HG02610 (cell line): Measurements from ENCODE around the gene DDRGK1.
"Not testable (repeated sequence)": the region's sequence is repeated elsewhere in the genome, so short reads cannot be mapped to it uniquely, and the experiment has no call there.

Source experiments
- ATAC-seq: cut with Tn5 transposase; IDR thresholded peaks from one replicate; pipeline ENCODE4 v1.9.1; 2021; ENCODE audit warnings: mild to moderate bottlenecking, moderate library complexity; ENCODE audit not compliant: unreplicated experiment

The DDRGK1 gene

GRCh38 chr20:3188823-3189413, 15.6 kb downstream of the DDRGK1 start:
- ATAC-seq, result no peak

- ATAC-seq, result not testable (repeated sequence)
Measured at GRCh38 chr20:3187861-3188260, 16.6 kb downstream of the DDRGK1 start.

DNA sequence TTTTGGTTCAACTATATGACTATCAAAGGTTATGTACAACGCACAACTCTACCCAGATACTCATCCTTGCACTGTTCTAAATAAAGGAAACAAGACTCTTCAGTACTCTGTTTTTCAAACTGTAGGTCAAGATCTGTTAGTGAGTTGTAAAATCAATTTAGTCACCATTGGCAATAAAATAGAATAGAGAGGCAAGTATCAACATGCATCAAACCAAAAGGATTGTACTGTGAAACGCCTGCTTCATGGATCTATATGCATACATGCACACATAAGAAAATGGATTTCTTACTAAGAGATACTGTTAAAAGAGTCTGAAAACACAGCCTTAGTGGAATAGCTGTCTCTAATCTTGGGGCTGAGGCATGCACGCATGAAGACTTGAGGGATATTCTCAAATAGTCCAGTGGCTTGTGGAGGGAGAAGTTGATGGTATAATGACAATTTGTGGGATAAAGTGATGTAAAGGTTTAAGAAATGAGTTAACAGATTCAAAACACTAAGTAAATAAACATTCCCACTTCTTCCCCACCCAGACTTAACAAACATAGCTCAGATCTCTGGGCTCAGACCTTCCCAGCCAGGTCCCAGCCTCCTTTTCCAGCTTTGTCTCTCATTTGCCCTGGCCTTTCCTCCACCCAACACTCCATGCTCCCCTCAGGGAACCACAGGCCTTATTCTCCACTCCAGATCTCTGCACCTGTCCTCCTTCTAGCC, 20.4 kb downstream of the DDRGK1 start:
- no peak for ATAC-seq

DNA sequence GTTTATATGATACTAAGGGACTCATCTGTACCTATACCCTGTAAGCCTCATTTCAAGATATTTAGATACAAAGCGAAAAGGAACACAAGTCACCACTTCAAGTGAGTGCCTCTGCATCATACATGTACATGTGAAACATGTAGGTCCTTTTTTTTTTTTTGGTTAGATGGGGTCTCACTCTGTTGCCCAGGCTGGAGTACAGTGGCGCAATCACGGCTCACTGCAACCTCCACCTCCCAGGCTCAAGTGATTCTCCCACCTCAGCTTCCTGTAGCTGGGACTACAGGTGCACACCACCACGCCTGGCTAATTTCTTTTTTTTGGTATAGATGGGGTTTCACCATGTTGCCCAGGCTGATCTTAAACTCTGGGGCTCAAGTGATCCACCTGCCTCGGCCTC, 22.1 kb downstream of the DDRGK1 start:
- ATAC-seq, result not testable (repeated sequence)

DNA sequence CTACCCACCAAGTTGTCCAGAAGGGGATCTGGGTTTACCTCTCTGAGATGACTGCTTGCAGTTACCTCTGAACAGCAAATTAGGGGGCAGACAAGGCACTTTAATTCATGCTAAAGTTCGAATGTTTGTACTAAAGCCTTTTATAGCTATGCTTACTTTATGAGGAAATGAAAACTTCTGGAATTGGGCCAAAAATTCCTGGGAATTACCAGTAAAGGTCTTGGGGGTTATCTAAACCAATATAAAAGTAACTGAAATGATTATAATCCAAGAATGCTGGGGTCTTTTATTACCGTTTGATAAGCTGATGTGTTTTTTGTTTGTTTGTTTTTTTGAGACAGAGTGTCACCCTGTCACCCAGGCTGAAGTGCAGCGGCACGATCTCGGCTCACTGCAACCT, 23.2 kb downstream of the DDRGK1 start:
- no peak for ATAC-seq

DNA sequence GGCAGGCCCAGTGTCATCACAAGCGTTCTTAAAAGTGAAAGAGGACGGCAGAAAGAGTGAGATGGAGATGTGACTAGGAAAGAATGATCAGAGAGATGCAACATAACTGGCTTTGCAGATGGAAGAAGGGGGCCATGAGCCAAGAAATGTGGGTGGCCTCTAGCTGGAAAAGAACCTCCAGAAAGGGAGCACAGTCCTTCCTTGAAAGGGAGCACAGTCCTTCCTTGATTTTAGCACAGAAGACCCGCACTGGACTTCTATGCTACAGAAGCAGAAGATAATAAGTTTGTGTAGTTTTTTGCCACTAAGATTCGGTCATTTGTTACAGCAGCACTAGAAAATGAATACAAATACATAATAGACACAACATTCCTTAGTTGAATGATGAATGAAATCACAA, 24.2 kb downstream of the DDRGK1 start:
- no peak for ATAC-seq

DNA sequence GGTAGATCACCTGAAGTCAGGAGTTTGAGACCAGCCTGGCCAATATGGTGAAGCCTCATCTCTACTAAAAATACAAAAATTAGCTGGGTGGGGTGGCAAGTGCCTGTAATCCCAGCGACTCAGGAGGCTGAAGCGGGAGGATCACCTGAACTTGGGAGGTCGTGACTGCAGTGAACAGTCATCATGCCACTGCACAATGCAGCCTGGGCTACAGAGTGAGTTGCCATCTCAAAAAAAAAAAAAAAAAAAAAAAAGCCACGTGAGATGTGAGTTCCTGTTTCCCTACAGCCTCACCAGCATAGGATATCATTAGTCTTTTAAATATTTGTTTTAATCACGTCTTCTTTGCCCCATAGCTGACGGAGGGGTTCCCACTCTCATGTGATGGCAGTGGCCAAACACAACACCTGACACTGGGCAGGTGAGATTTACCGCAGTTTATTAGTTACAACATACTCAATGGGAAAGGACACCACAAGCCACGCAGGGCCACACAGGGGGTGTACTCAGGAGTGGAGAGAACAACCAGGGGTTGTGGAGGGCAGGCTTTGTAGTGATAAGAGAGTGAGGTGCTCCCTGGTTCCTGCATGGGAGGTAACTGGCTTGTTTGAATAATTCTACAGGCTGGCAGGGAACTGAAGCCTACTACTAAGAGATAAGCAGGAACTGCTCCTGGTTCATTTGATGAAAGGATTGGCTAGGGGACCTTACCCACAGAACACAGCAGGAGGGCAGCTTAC, 26.6 kb downstream of the DDRGK1 start:
- ATAC-seq, result no peak

DNA sequence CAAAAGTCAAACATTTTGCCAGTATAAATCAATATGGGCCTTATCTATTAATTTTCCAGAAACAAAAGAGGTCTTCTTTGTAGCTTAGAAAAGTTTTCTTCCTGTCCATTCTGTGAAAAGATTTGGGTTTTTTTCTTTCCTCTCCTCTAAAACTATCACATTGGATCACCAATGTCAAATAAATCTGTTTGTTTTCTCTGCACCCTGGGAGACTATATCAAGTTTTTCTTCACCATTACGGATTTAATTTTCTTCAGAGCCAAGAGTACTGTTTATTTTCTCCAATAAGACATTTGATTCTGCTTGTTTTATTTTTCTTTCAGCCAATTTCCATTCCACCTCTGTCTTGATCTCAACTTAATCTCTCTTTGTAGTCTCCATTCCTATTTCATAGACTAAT, 29.2 kb downstream of the DDRGK1 start:
- no peak for ATAC-seq

DNA sequence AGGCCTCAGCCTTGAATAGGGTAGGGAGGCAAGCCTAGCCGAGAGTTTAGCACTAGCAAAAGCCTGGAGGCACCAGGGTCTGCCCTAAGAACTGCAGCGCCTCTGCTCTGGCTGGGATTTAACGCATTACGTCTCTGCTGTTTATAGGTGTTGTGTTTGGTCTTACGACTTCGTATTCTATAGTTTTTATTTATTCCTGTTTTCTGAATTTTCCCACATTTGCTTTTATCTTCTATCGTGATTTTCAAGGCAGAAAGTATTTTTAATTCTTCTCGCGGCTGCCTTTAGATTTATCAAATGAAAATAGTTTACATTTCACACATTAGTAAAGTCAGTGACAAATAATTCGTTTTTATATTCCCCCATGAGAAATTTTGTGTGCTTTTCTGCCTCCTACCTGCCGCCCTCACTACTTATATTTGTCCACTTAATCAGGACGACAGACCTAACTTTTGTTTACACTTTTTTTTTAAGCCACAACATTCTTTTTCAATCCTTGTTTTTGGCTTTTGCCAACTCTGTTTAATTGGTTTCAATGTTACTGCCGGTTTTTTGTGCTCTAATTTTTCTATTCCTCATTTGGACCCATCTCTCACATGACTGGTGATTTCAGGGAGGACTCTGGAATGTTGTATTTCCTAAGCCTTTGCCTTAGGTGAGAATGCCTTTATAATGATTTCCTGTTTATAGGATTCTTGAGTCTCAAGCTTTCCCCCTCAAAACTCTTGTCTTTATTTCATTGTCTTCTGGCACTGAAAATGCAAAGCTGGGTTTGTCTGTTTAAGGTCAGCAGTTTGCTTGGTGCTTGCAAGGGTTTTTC, 29.8 kb downstream of the DDRGK1 start:
- ATAC-seq, result no peak

DNA sequence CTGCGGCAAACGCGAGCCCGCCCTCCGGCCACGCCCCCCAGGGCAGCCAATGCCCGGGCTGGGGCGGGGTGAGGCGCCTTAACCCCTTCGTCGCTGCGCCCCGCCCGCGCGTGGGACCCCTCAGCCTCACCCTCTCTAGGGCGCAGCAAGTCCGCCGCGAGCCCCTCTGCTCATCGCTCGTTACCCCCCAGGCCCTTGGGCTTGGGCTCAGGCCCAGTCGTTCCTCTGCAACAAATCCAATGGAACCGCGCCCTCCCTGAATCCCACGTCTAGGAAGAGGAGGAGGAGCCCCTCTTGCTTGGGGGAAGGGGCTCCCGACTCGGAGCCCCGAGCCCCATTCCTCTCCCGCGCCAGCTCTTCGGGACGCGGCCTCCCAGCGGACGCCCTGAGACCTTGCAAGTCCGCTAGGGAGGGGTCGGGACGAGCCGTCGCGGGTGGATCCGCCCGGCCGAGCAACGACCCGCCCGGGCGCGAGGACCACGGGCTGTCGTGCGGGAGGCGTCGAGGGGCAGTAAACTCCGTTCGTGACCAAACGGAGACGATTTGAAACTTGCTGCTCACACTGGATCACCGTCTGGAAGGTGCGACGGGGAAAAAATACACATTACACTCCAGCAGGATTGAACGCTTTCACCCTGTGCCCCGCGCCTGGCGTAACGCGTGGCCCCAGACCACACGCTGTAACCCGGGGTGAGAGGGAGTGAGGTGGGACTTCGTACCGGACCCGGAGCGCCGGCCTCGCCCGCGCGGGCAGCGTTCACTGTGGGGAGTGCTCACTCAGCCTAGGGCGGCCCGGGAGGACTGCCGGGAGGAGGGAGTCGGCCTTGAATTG, 30.7 kb downstream of the DDRGK1 start:
- ATAC-seq, result peak; percentile 88

GRCh38 chr20:3172933-3173609, 31.4 kb downstream of the DDRGK1 start, which contains the start of gene LZTS3:
LZTS3 (minus strand) TSS chr20:3173549; CDS start chr20:3167163, 6,386 bp downstream.
- peak; percentile 27 for ATAC-seq

GRCh38 chr20:3172126-3172932, 32.2 kb downstream of the DDRGK1 start:
- ATAC-seq, result no peak

GRCh38 chr20:3171391-3172125, 32.9 kb downstream of the DDRGK1 start:
- no peak for ATAC-seq

- no peak for ATAC-seq
Measured at GRCh38 chr20:3168829-3169590, 35.5 kb downstream of the DDRGK1 start.

DNA sequence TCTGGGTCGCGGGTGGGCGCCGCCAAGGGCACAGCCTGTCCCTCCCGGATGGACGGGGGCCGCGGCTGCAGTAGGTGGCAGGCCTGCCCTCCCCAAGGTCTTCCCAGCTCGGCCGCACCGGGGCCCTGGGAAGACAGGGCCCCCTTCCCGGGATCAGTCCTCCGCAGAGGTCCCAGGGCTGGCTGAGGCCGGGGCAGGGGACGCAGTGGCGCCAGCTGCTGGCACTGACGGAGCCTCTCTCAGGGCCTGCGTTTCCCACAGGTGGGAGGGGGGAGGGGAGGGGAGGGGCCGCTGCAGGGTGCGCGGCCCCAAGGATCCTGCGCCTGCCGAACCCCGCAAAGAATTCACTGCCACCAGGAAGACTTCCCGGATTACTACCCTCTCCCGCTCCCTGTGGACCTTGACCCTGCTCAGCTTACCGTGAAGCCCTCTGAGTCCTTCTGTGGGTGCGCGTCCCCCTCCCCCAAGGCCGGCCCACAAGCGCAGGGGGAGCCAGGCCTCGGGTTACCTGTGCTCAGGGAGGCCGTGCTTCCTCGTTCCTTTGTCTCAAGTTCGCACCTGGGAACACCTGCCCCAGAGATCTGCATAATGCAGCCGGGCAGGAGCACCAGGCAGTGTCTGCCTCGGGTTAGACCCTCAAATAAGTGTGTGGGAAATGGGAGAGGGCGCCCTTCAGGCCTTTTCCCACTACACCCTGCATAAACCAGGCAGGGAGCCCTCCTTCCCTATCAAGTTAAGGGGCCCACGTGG, 36.2 kb downstream of the DDRGK1 start:
- ATAC-seq, result no peak

GRCh38 chr20:3167738-3168078, 36.8 kb downstream of the DDRGK1 start:
- ATAC-seq, result no peak

- ATAC-seq, result no peak
Measured at GRCh38 chr20:3166913-3167342, 37.6 kb downstream of the DDRGK1 start.
